ENCODE data around the gene BANF1. TPM values are rescaled to one million over a fixed set of nuclear protein-coding genes. Genes with fewer than 3 reads are reported as not detected.

BANF1 gene
- total and polyA plus RNA-seq, 9 of the 15 experiments (the other 6 are each of a cell fraction or from before 2014, with no cell fraction given), result 108 to 651 (median 263) TPM

DNA sequence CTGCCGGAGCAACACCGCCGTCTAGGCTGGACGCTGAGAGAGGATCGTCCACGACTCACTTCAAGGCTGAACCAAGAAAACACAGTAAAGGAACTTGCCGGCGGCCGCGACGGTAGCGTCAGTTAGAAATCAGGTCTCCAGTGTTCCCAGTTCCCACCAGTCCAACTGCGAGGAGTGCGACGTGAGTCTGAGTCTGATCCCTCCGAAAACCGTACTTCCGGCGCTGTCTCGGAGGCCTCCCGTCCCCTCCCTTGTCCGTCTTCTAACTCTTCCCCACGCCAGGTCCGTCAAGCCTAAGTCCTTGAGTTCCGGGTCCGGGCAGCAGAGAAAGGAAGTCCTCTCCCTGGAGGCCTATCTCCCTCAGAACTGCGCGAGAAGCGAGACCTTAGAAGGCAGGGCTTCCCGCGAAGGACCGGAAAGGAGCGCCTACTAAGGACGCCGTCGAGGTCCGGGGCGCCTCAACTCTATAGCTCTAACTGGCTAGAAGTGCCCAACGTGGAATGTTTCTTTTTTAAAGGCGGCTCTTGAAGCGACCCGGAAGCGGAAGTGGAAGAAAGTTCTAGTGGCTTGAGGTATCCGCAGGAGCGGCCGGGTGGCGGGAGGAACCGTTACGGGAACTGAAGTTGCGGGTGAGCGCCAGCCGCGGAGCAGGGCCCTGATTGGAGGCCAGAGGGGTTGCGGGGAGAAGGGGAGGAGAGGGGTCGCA, at the start of gene BANF1, which contains the start of gene EIF1AD (continued):
- no peak for TF ChIP-seq ZNF398 (CRISPR knock-in tag; IDR thresholded peaks at IDR 0.05)
- TF ChIP-seq TSC22D4 (tag; IDR thresholded peaks at IDR 0.05), result no peak
- TF ChIP-seq MCM5 (IDR thresholded peaks at IDR 0.05; ENCODE audit: low read depth), result no peak
- peak; percentile 99 for TF ChIP-seq ZEB2 (IDR thresholded peaks at IDR 0.05)
- peak; percentile 85; the same call in 1 of the 2 replicates for TF ChIP-seq ATF6 (CRISPR knock-in tag; IDR thresholded peaks at IDR 0.05)
- peak; percentile 76 for TF ChIP-seq NFIC (IDR thresholded peaks at IDR 0.05)
- no peak for TF ChIP-seq ZNF140 (CRISPR knock-in tag; IDR thresholded peaks at IDR 0.05)
- TF ChIP-seq SPI1 (IDR thresholded peaks at IDR 0.05; ENCODE audit: borderline replicate concordance, low read depth, low read length), result peak; percentile 71; the same call in 1 of the 2 replicates
- TF ChIP-seq DACH1 (IDR thresholded peaks at IDR 0.05; ENCODE audit: partially characterized antibody), result no peak
- TF ChIP-seq, protein P1, sequence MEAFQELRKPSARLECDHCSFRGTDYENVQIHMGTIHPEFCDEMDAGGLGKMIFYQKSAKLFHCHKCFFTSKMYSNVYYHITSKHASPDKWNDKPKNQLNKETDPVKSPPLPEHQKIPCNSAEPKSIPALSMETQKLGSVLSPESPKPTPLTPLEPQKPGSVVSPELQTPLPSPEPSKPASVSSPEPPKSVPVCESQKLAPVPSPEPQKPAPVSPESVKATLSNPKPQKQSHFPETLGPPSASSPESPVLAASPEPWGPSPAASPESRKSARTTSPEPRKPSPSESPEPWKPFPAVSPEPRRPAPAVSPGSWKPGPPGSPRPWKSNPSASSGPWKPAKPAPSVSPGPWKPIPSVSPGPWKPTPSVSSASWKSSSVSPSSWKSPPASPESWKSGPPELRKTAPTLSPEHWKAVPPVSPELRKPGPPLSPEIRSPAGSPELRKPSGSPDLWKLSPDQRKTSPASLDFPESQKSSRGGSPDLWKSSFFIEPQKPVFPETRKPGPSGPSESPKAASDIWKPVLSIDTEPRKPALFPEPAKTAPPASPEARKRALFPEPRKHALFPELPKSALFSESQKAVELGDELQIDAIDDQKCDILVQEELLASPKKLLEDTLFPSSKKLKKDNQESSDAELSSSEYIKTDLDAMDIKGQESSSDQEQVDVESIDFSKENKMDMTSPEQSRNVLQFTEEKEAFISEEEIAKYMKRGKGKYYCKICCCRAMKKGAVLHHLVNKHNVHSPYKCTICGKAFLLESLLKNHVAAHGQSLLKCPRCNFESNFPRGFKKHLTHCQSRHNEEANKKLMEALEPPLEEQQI (IDR thresholded peaks at IDR 0.05), result peak; percentile 76
- TF ChIP-seq TAL1 (IDR thresholded peaks at IDR 0.05), result no peak
- no peak for TF ChIP-seq ATF2 (CRISPR knock-in tag; IDR thresholded peaks at IDR 0.05)
- TF ChIP-seq SMC3 (conservative IDR thresholded peaks at IDR 0.05; ENCODE audit: insufficient read depth, low read depth, low read length), result 0 out of 2 replicates have a peak, but pooled peaks have one; percentile 3
- no peak; the same call in 1 of the 2 replicates for TF ChIP-seq PHF21A (IDR thresholded peaks at IDR 0.05; ENCODE audit: borderline replicate concordance, low read depth)
- TF ChIP-seq SREBF1 (IDR thresholded peaks at IDR 0.05; ENCODE audit: borderline replicate concordance, low read depth, low read length), result no peak
- 0 out of 2 replicates have a peak, but pooled peaks have one; percentile 13 for TF ChIP-seq CBX5 (IDR thresholded peaks at IDR 0.05; ENCODE audit: borderline replicate concordance, low read depth)
- no peak for TF ChIP-seq EWSR1 (IDR thresholded peaks at IDR 0.05; ENCODE audit: borderline replicate concordance, low read depth, partially characterized antibody)
- peak; percentile 99 for TF ChIP-seq NCOA1 (IDR thresholded peaks at IDR 0.05; ENCODE audit: low read depth)
- no peak for TF ChIP-seq ZNF785 (CRISPR knock-in tag; IDR thresholded peaks at IDR 0.05)
- TF ChIP-seq ZNF695 (CRISPR knock-in tag; IDR thresholded peaks at IDR 0.05), result no peak
- peak in 1 of 2 experiments; percentile 50; a peak in 1 of 4 replicates for TF ChIP-seq CSDE1 (IDR thresholded peaks at IDR 0.05)
- no peak for TF ChIP-seq ZNF77 (CRISPR knock-in tag; IDR thresholded peaks at IDR 0.05)
